Retina (tissue), 1 donor: ENCODE measurements around the gene SLC22A23.

ENCODE experiments used
- DNase-seq: peaks from one replicate; pipeline ENCODE4 v3.0.0-alpha.2; 2016

SLC22A23 gene

DNA sequence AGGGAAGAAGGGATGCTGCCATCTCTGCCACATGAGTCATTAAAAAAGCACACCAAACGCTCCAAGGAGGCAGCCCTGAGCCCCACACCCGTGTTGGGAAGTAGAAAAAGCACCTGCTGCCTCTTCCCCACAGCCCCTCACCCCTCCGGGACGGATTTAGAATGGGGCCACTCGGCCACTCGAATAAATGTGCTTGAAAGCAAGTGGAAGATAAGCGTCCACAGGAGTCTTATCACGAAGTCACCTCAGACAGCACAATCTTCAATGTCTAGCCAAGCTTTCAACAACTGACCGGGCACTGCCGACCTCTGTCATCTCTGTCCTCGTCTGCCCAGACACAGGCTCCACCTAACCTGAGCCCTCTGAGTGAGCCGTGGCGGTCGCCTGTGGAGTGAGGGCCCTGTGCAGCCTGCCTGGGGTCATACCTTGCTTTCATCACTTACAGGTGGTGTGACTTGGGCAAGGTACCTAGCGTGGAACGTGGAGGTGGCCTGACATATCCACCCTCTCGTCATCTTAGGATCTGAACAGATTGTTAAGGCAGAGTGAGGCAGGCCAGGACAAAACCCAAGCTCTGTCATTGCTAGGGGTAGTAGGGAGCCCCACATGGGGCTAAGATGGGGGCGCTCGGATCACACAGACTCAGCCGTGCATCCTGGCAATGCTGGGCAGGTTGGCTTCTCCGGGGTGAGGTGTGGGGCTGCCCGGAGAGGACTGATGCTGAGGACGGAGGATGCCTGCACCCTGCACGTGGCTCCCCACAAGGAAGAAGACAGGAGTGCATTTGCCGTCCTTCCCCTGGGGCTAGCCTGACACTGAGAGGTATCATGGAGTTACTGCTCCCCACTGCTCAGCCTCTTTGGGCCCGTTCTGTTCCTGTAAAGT lies 163.3 kb downstream of the SLC22A23 start:
- no peak for DNase-seq

DNA sequence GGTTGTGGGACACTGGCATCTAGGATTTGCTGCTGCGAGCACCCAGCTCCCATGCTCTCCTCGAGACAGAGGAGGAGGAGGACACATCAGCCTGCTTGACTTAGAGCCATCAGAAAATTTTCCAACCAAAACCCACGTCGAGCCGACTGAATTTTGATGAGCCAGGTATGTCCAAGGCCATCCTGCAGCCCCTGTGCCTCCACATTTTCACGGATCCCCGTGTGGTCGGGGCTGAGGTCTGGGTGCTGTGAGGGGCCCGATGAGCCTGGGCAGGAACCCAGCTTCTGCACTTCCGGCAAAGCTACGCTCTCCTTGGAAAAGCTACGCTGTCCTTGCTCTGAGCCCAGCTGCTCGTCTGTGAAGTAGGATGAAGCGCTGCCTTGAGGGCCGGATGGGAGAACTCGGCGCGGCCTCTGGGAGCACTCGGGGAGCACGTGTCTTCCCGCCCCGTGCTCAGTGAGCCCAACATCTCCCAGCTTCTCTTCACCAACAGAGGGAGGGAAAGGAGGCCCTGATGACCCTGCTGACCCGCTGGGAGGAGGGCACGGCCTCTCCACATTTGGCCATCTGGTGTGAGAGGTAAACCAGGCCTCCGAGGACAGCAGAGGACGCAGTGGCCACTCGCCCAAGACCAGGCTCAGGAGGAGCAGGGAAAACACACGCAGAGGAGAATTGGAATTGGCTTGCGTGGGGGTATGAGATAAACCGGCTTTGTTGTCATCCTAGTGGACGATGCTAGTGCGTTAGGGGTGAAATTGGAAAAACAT lies 164.2 kb downstream of the SLC22A23 start:
- no peak for DNase-seq

DNA sequence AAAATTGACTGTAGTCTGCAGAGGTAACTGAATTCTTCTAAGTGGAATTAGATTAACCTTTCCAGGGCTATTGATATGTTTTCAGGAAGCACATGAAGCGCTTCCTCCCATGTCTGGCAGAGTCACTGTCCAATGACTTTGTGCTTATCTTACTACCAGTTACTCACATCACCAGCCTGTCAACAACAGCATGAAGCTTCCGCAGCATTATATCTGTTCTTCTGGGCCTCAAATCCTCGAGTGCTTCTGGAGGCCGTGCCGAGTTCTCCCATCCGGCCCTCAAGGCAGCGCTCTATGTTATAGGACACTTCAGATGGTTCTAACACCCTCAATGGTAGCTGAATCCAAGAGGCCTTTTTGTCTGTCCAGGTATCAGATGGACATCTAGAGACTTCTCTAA lies 164.9 kb downstream of the SLC22A23 start:
- DNase-seq = no peak

DNA sequence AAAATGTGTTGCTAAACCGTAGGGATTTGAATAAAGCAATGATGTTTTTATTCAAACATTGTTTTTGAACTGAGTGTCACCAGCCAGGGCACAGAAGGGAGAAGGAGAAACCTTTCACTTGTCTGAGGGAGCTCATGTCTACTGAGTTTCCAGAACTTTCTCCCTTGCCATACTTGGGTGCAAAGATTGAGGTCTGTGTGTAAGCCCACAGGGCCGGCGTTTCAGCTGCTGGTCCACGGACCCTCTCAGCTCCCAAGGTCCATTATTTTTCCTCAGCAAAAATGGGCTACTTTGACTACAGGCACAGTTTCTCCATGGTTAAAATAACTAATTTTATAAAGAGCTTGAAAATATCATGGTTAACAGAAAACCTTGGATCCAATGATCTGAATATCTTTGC lies 165.5 kb downstream of the SLC22A23 start:
- DNase-seq = no peak

DNA sequence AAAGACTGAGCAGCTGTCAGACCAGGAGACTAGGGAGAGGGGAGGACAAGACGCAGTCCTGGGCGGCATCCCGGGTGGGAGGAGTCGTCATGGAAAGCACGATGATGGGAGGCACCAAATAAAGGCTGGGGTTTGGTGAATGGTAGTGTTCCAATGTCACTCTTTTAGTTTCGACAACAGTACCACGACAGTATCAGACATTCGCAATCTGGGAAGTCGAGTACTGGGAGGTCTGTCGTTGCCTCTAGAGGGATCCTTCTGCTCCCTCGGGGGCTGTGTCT lies 166.0 kb downstream of the SLC22A23 start:
- no peak for DNase-seq

DNA sequence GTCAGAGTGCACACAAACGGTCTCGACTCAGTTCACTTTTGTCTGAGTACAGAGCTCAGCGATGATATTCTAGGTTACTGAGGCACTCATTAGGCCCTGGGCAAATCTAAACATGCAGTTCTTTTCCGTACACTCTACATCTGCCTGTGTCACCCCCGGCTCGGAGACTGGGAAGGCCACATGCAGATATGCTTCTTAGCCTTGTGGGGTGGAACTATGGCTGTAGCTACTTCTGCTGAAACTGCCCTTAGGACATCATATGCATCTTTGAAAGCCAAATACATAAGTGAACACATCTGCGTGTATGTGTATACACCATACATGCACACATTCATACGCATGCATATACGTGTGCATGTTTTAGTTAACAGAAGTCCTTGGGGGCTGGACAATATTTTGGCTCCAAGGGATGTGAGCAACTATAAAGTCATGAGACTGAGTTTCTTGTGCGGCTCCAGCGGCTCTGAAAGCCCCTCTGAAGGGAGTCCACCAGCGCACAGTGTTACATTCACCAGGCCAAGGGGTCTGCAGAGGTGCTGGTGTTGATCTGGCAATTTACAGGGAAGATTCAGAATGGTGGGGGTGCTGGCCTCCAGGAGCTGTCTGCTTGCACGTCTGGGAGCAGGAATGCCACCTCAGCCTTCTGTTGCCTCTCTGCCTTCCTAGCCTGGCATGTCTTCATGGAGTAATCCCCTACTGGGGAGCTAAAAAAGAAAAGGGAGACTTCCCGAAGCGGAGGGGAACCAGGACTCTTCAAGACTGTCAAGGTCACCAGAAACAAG lies 166.5 kb downstream of the SLC22A23 start:
- DNase-seq = no peak

DNA sequence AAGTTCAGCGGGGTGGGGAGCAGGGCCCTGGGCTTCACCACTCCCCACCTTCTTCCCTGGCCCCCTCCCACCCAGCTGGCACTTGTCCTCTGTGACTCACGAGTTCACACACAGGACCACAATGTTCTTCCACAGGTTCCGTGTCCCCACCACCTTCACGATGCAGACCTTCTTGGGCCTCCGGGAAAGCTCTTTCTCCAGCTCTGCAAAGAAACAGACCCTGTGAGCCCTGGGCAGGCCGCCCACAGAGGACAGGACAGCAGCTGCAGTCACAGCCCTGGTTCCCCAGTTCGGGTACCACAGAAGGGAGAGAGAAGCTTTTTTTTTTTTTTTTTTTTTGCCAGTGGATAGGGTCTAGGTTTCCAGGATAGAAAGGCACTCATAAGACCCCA lies 167.2 kb downstream of the SLC22A23 start:
- DNase-seq = no peak

DNA sequence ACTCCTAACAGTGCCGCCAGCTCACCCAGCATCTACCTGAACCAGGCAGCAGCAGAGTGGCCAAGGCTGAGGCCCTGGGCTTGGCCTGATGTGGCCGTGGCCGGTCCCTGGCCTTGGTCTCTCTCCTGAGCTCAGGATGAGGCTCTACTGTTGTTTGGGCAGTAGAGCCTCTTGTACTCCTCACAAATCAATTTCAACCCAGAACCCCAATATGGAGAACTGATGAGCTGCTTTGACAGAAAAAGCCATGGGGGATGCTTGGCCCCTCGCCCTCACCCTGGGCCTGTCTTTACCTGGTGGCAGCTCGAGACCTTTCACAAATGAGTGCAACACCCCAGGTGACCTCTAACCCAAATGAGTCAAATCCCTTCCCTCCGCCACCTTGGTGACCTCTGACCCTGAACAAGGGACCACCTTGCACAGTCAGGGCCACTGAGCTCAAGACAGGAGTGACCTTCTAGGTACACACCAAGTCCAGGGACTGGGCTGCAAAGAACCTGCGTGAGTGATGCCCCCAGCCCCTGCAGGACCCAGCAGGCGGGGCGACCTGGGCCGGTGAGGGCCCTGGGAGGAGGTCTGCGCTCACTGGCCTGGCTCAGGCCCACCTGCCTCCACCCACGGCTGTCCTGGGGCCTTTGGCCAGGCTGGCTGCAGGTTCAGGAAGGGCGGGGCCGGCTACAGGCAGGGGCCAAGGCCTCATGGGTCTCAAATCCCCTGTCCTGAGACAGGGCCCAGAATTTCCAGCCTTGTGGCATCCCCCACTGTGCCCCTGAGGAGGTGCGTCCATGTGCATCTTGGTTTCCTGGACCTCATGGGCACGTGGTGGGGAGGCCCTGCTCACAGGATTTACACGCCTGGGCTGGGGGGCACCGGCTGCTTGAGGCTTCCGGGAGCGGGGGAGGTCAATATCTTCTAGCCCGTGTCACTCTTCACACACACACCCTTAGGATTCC lies 167.9 kb downstream of the SLC22A23 start:
- no peak for DNase-seq

DNA sequence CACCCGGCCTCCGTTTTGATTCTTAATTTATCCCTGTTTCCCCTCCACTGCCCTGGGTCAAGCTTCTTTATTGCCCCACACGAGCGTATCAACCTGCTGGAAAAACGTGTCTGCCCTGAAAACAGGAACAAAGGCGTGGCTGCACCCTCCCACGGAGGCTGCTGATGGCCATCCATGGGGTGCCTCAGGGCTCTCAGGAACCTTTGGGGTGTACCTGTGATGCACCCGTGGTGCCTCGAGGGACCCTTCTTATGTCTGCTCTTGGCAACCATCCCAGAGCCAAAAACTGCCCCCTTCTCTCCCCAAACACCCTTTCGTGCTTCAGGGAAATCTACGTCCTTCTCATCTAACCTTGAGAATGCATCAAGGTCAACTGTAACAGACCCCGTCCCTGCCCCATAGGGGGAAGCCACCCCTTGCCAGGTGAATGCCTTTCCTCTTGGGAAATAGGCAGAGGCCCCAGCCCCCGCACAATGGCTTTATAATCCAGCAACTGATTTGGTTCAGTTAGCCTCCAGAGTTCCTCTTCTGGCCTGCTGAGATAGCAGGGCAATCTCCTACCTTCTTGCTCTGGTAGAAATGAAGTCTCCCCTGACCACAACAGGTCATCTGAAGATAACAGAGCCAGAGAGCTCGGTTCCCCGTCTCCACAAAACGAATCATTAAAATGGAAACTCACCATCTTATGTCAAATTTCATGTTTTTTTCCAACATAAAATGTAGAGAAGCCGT lies 168.7 kb downstream of the SLC22A23 start:
- DNase-seq = no peak

DNA sequence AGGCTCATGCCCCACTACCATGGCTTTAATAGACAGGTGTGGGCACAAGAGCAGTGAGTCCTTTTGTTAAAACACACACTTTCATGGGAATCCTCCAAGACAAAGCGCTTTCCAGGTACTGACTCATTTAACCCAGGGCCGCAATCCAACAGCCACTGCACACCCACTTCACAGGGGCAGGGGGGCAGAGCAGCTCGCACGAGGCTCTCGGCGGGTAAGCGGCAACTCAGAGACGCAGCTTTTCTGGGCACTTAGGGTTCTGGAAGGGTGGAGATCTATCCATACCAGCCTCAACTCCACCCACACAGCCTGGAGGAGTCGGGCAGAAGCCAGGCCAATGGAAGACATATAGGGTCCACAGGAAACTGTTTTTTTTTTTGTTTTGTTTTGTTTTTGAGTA lies 169.5 kb downstream of the SLC22A23 start:
- DNase-seq = no peak

DNA sequence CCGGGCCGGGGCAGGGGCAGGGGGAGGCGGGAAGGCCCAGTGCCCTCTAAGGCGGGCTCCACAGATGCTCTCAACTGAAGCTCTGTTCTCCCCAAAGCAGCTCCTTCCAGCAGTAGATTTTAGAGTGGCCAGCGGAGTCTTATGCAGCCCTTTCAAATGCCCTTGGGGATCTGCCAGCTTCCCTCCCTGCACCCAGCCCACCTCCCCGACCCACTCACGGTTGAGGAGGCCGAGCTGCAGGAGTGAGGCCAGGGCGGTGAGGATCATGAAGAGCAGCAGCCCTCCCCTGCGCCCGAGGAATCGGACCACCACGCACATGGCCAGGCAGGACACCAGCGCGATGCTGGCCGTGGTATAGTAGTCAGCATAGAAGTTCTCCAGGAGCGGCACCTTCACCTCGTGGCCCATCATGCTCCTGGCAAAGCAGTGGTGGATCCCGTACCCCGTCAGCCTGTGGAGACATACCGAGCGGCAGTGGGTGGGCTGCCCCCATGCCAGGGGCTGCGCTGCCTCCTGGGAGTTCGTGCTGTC lies 170.1 kb downstream of the SLC22A23 start:
- DNase-seq = no peak

DNA sequence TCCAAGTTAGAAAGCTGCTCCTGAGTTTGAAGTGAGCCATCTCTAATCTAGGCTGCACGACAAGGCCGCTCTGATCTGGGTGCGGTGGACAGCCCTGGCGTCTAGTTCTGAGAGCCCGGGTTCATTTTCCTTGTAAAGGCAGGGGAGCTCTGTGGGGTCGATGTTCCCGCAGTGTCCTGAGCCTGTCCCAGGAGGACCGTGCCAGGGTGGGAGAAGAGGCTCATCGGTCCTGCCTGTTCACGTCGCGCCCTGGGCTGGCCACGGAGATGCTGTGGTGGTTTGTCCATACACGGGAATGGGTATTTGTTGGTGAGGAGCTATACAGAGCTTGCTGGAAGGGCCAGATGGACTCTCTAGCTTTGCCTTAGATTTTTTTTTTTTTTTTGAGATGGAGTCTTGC lies 171.1 kb downstream of the SLC22A23 start:
- no peak for DNase-seq

DNA sequence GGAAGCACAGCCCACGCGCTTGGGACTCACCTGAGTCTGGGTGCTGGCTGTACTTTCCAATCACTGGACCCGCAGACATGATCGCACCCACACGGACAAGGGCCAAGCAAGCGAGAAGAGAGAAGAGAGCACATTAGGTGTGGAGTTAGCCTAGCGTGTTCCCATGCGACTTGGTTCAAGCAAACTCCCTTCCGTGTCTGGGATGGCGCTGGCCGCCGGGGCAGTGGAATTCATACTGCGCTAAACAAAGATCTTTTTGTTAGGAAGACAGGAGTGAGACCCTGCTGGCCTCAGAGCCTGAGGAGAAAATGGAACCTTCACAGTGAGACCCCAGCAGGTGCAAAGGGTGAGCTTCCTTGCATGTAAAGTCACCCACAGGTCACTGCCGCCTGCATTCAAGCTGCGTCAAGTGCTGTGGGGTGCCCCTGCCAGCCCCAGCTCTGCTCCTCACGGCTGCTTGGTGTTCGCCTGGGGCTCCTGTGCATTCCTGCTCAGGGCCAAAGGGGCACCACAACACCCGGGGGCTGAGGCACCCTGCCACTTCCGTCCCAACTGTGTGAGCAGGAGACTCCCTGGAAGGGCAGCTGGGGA lies 171.7 kb downstream of the SLC22A23 start:
- no peak for DNase-seq

DNA sequence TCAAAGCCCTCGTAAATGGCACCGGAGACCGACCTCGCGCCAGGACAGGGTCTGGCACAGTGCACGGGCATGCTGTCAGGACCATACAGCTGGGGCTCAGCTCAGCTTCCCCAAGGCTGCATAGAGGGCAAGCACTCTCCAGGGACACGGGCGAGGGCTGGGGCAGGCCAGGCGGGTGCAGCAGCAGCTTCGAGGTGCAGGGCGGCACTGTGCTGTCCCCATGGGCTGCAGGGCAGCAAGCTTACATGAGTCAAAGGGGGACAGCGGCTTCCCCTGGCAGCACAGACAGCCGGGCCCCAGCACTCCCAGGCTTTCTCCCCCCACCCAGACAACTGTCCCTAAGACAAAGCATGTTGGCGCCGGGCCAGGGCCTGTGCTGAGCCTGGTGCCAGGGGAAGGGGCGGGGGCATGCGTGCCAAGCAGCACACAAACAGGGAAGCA lies 172.4 kb downstream of the SLC22A23 start:
- DNase-seq = no peak

DNA sequence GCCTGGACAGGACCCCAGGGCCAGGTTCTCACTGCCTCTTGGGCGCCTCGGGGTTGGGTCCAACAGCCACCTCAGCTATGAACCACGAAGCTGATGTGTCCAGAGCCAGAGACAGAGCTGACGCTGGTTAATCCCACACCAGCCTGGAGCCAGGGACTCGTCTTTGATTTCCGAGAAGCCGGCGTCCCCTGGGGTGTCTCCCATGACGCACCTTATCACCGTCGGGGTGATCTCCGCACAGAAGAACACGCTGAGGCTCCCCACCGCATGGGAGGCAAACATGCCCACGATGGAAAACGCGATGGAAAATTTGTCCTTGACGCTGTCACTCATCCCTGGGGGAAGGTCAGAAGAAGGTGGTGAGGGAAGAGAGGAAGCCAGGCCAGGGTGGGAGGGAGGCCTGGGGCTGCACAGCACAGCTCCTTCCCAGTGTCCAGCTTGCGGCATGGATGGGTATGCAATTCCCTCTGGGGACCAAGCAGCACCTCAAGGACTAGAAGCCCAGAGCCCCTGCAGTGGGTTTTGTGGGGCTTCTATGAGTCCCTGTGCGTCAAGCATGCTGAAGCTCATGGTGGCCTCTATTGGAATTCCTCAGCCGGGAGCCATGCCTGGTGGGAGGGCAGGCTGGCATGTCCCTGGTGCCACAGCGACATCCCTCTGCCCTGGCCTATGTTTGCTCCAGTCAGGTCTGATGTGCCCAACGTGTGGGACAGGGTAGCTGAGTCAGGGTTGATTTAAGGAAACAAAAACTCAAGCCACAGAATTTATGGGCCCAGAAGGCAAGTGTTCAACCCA lies 173.0 kb downstream of the SLC22A23 start:
- no peak for DNase-seq

DNA sequence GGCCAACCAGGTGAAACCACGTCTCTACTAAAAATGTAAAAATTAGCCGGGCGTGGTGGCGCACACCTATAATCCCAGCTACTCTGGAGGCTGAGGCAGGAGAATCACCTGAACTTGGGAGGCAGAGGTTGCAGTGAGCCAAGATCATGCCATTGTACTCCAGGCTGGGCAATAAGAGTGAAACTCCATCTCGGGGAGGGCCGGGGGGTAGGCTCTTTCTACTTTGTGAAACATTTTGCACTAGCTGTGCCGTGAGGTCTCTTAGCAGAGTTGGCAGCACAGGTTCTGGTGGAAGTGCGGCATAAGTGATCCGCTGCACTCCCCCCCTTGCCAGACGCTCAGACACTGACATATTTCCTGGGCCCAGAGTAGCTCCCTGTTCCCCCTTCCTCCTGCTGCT lies 173.6 kb downstream of the SLC22A23 start:
- DNase-seq = no peak

DNA sequence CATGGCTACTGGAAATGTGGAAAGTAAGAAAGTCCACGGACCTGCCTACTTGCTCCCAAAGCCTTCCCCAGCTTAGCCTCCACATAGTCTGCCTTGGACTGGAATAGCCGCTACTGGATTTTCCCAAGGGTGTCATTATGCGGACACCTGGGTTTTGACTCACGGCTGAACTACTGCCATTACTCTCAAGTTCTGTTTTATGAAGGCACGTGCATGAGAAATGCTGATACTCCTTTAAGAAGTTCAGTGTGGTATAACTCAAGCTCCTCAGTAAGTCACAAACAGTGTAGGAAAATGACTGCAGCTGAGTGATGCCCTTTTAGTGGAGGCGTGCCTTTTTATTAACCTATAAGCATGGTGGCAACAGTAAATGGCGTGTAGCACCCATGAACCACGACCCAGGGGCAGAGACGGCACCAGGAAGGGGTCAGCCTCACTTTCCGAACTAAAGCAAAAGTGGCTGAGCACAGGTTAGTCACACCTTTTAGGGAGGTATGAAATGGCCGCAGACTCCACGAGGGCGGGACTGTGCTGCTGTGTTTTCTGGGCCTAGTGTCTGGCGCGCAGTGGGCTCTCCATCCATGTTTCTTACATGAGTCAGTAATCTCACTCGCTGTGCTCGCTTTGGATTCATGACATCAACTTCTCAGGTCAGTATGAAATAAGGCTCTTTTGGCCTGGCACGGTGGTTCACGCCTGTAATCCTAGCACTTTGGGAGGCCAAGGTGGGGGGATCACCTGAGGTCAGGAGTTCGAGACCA lies 174.2 kb downstream of the SLC22A23 start:
- DNase-seq = no peak

DNA sequence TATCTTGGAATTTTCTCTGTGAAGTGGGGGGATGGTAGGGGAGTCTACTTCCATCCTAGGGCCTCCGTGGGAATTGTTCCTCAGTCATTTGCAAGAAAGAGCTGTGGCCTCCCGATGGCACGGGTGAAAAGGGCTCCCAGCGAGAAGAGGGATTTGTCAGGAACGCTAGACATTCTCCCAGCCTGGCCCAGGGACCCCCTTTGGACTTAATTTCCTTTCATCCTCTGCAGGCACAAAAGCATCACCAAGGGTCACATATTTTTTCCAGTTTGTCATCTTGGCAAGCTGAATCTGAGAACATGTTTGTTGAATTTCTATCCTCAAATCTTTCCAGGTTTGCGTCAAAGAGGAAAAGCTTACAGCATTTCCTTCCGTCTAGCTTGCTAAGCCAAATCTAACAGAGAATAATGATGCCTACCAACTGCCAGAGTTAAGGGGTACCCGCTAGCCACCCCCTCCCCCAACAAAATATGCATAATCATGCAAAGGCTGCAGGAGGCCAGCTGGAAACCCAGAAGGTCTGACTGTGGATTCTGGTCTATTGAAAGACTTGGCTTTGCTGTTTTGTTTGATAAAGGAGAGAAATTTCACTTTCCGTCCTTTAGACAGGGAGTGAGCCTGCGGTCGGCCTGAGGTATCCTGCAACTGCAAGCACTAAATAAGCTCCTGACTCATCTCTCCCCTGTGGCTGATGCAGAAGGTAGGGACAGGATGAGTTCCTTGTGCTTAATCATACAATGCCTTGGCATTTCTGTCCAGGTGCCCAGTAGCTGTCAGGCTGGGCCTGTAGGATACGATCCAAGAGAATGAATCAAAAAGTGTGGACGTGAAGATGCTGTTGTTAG lies 175.0 kb downstream of the SLC22A23 start:
- peak; percentile 47 for DNase-seq
